GM23338 (cell line): ENCODE data around the gene NEIL1. TPM values are rescaled to one million over a fixed set of nuclear protein-coding genes. Genes with fewer than 3 reads are reported as not detected.

ENCODE experiments used
- ATAC-seq: fragments of 200-7000 bp; cut with Tn5 transposase; 3 replicates; pipeline ENCODE4 v1.9.1; 2020
- DNase-seq: peaks from one replicate; pipeline ENCODE4 v3.0.0-alpha.2; 2015; ENCODE audit warnings: low spot score
- H2AFZ ChIP-seq: fragments of 200-600 bp; sonication (generic); 2 replicates; pipeline ENCODE4 v1.8.0; 2016; ENCODE audit warnings: antibody characterized with exemption, mild to moderate bottlenecking, moderate library complexity
- H3F3A ChIP-seq: fragments of 200-600 bp; sonication (generic); replicated peaks from 2 replicates; pipeline ENCODE4 v1.8.0; 2017; ENCODE audit warnings: antibody characterized with exemption, mixed run types, low read depth
- H3K27ac ChIP-seq: fragments of 200-600 bp; sonication (generic); 2 replicates; pipeline ENCODE4 v1.6.1; 2016; ENCODE audit warnings: low read depth
- H3K27me3 ChIP-seq: fragments of 200-600 bp; sonication (generic); 2 replicates; pipeline ENCODE4 v1.8.0; 2016; ENCODE audit warnings: mild to moderate bottlenecking, mixed run types, moderate library complexity; ENCODE audit not compliant: insufficient read depth
- H3K36me3 ChIP-seq: fragments of 200-600 bp; sonication (generic); 2 replicates; pipeline ENCODE4 v1.8.0; 2016; ENCODE audit warnings: mild to moderate bottlenecking; ENCODE audit not compliant: insufficient read depth
- H3K4me1 ChIP-seq: fragments of 200-600 bp; sonication (generic); 2 replicates; pipeline ENCODE4 v1.8.0; 2016; ENCODE audit warnings: mild to moderate bottlenecking, moderate library complexity; ENCODE audit not compliant: insufficient read depth
- H3K4me2 ChIP-seq: fragments of 200-600 bp; sonication (generic); 2 replicates; pipeline ENCODE4 v1.7.1; 2017; ENCODE audit warnings: mixed run types
- H3K4me3 ChIP-seq: fragments of 200-600 bp; sonication (generic); 2 replicates; pipeline ENCODE4 v1.6.1; 2016; ENCODE audit warnings: mixed run types
- H3K79me2 ChIP-seq: fragments of 200-600 bp; sonication (generic); replicated peaks from 2 replicates; pipeline ENCODE4 v1.8.0; 2017; ENCODE audit warnings: mild to moderate bottlenecking; ENCODE audit not compliant: insufficient read depth
- H3K9me2 ChIP-seq: fragments of 200-600 bp; sonication (generic); 2 replicates; pipeline ENCODE4 v1.8.0; 2017; ENCODE audit not compliant: insufficient read depth
- H4K20me1 ChIP-seq: fragments of 200-600 bp; sonication (generic); replicated peaks from 2 replicates; pipeline ENCODE4 v1.8.0; 2017; ENCODE audit warnings: mild to moderate bottlenecking; ENCODE audit not compliant: insufficient read depth
- H3K27ac Mint-ChIP-seq: 2 replicates; pipeline ENCODE4 v1.8.0; 2020; ENCODE audit warnings: inconsistent platforms, mild to moderate bottlenecking, moderate library complexity, mixed read lengths
- H3K27me3 Mint-ChIP-seq: 3 replicates; pipeline ENCODE4 v1.8.0; 2022; ENCODE audit warnings: low read depth, mild to moderate bottlenecking, moderate library complexity, mixed read lengths, inconsistent platforms; ENCODE audit not compliant: insufficient read depth, poor library complexity
- H3K36me3 Mint-ChIP-seq: 3 replicates; pipeline ENCODE4 v1.8.0; 2021; ENCODE audit warnings: low read depth, mild to moderate bottlenecking, inconsistent platforms, moderate library complexity, mixed read lengths
- H3K4me1 Mint-ChIP-seq: 3 replicates; pipeline ENCODE4 v1.8.0; 2020; ENCODE audit warnings: mild to moderate bottlenecking, inconsistent platforms, mixed read lengths
- H3K4me3 Mint-ChIP-seq: 3 replicates; pipeline ENCODE4 v1.8.0; 2021; ENCODE audit warnings: moderate library complexity, mild to moderate bottlenecking, inconsistent platforms, mixed read lengths
- H3K9me3 Mint-ChIP-seq: 3 replicates; pipeline ENCODE4 v1.8.0; 2020; ENCODE audit warnings: moderate library complexity, mild to moderate bottlenecking, inconsistent platforms, mixed read lengths
- CTCF ChIP-seq, 2 experiments: fragments of 200-600 bp in 1 of 2; sonication (generic) in 1 of 2; conservative IDR thresholded peaks; 2 replicates each; pipeline versions ENCODE4 v1.5.1 to v1.6.1; 2016 to 2017; ENCODE audit warnings: antibody characterized with exemption in 2 of 2, low read depth in 2 of 2, mild to moderate bottlenecking in 2 of 2, moderate library complexity in 1 of 2
- ETS1 ChIP-seq: IDR thresholded peaks from 2 replicates; pipeline ENCODE4 v1.6.1; 2016; ENCODE audit warnings: antibody characterized with exemption
- NANOG ChIP-seq: IDR thresholded peaks from 2 replicates; pipeline ENCODE4 v1.6.1; 2016; ENCODE audit warnings: antibody characterized with exemption, borderline replicate concordance
- REST ChIP-seq: IDR thresholded peaks from one replicate; pipeline ENCODE4 v1.6.1; 2018; ENCODE audit warnings: antibody characterized with exemption; ENCODE audit not compliant: unreplicated experiment
- STAT1 ChIP-seq: IDR thresholded peaks from one replicate; pipeline ENCODE4 v1.6.1; 2016; ENCODE audit warnings: antibody characterized with exemption; ENCODE audit not compliant: unreplicated experiment
- ZNF114 ChIP-seq: fragments of 250-450 bp; sonication (Bioruptor Pico); IDR thresholded peaks from 2 replicates; pipeline ENCODE4 v1.5.0; 2020; ENCODE audit warnings: mild to moderate bottlenecking, moderate library complexity
- polyA plus RNA-seq: library from polyadenylated mRNA; unstranded; fragments of >200 nt; fragmentation: Nextera tagmentation; extraction: Ambion mirVana; gene quantifications from 2 replicates; pipeline ENCODE4 v1.2.1, GENCODE V29; 2016
- total RNA-seq: library from RNA; depleted of rRNA; stranded (reverse); fragments of >200 nt; shearing (Covaris generic); gene quantifications from 2 replicates; pipeline ENCODE4 v1.2.3, GENCODE V29; 2014

The NEIL1 gene
- total and polyA plus RNA-seq, 2 experiments from 2014 or later, result 6.2 to 17.0 TPM

- Histone ChIP-seq H3K36me3 (no peaks in the 10 kb centered on the region), H3K4me1 (no peaks in the 10 kb centered on the region), H4K20me1 (no peaks in the 10 kb centered on the region), H3F3A (no peaks in the 10 kb centered on the region), H3K4me2 (no peak overlapping the region), H3K27ac (0 out of 2 replicates have a peak overlapping the region, but pooled peaks have one; percentile 55), H3K27me3 (no peaks in the 10 kb centered on the region), H2AFZ (no peak overlapping the region), H3K4me3 (no peak overlapping the region), H3K9me2 (no peaks in the 10 kb centered on the region), H3K79me2 (no peaks in the 10 kb centered on the region)
- Mint-ChIP-seq H3K36me3 (peaks cover 42% of the 10 kb centered on the region), H3K4me3 (no peak overlapping the region), H3K27ac (no peak overlapping the region), H3K9me3 (no peaks in the 10 kb centered on the region; the same call in 2 of the 3 replicates), H3K27me3 (peaks cover 16% of the 10 kb centered on the region), H3K4me1 (no peaks in the 10 kb centered on the region; the same call in 1 of the 3 replicates)
- peak; percentile 55 for DNase-seq
- TF ChIP-seq STAT1, result no peak
- 0 out of 4 replicates have a peak, but pooled peaks of 1 of the 2 experiments have one; percentile 14 for TF ChIP-seq CTCF (conservative IDR thresholded peaks at IDR 0.05; ENCODE audit: low read depth in 2 of 2)
- TF ChIP-seq ZNF114 (CRISPR knock-in tag), result no peak
- peak; percentile 39 for ATAC-seq
Measured at GRCh38 chr15:75362642-75363249, 15.9 kb downstream of the NEIL1 start.

GRCh38 chr15:75363786-75364185, 16.9 kb downstream of the NEIL1 start:
- Mint-ChIP-seq H3K27me3 (peaks cover 17% of the 10 kb centered on the region), H3K4me3 (no peak overlapping the region), H3K4me1 (no peaks in the 10 kb centered on the region; the same call in 1 of the 3 replicates), H3K36me3 (peaks cover 36% of the 10 kb centered on the region), H3K27ac (no peak overlapping the region), H3K9me3 (no peaks in the 10 kb centered on the region; the same call in 2 of the 3 replicates)
- Histone ChIP-seq H3K27ac (no peak overlapping the region), H2AFZ (no peak overlapping the region), H3K4me3 (no peak overlapping the region), H3K36me3 (no peaks in the 10 kb centered on the region), H3K27me3 (no peaks in the 10 kb centered on the region), H3K4me1 (no peaks in the 10 kb centered on the region), H3F3A (peaks cover 2% of the 10 kb centered on the region; the same call in 1 of the 2 replicates), H3K9me2 (no peaks in the 10 kb centered on the region), H4K20me1 (no peaks in the 10 kb centered on the region), H3K4me2 (no peak overlapping the region), H3K79me2 (no peaks in the 10 kb centered on the region)
- ATAC-seq (no peak), DNase-seq (no peak)
- TF ChIP-seq ETS1 (no peak), REST (no peak), NANOG (no peak)
